HepG2 (cell line): ENCODE results near the gene CTCF. TPM values are rescaled to one million over a fixed set of nuclear protein-coding genes. Genes with fewer than 3 reads are reported as not detected.

Source experiments
- ETV6 ChIP-seq: sonication (generic); formaldehyde crosslinking; conservative IDR thresholded peaks from 2 replicates; pipeline ENCODE4 v1.4.0; 2020; ENCODE audit warnings: missing genetic modification reagents
- NFAT5 ChIP-seq: sonication (generic); formaldehyde crosslinking; IDR thresholded peaks from 2 replicates; pipeline ENCODE4 v1.4.0; 2020; ENCODE audit warnings: missing genetic modification reagents
- NR1H2 ChIP-seq: sonication (generic); formaldehyde crosslinking; IDR thresholded peaks from 2 replicates; pipeline ENCODE4 v1.8.1; 2022; ENCODE audit warnings: low read depth, missing genetic modification reagents, borderline replicate concordance
- NR2C2 ChIP-seq: sonication (generic); formaldehyde crosslinking; IDR thresholded peaks from 2 replicates; pipeline ENCODE4 v1.4.0; 2020; ENCODE audit warnings: missing genetic modification reagents, mild to moderate bottlenecking, moderate library complexity, borderline replicate concordance
- RFX3 ChIP-seq: IDR thresholded peaks from 2 replicates; pipeline ENCODE4 v1.6.1; 2016; ENCODE audit warnings: missing biosample characterization, missing genetic modification reagents
- SIX4 ChIP-seq: sonication (generic); formaldehyde crosslinking; IDR thresholded peaks from 2 replicates; pipeline ENCODE4 v1.4.0; 2020; ENCODE audit warnings: missing genetic modification reagents
- TBP ChIP-seq: sonication (generic); formaldehyde crosslinking; IDR thresholded peaks from 2 replicates; pipeline ENCODE4 v1.5.0; 2020; ENCODE audit warnings: missing genetic modification reagents
- USF2 ChIP-seq, 2 experiments: sonication (generic) in 1 of 2; formaldehyde crosslinking in 1 of 2; IDR thresholded peaks; 2 replicates each; pipeline versions ENCODE4 v1.5.1 to v1.6.1; 2011 to 2020; ENCODE audit warnings: borderline replicate concordance in 1 of 2, low read depth in 1 of 2, low read length in 1 of 2, mild to moderate bottlenecking in 1 of 2, missing genetic modification reagents in 1 of 2, moderate library complexity in 1 of 2
- ZBTB44 ChIP-seq: sonication (generic); formaldehyde crosslinking; IDR thresholded peaks from 2 replicates; pipeline ENCODE4 v1.4.0; 2020; ENCODE audit warnings: missing genetic modification reagents
- ZNF337 ChIP-seq: sonication (generic); formaldehyde crosslinking; IDR thresholded peaks from 2 replicates; pipeline ENCODE4 v1.5.1; 2020; ENCODE audit warnings: missing genetic modification reagents, low read depth, mild to moderate bottlenecking, borderline replicate concordance
- ZNF362 ChIP-seq: sonication (generic); formaldehyde crosslinking; IDR thresholded peaks from 2 replicates; pipeline ENCODE4 v1.4.0; 2020; ENCODE audit warnings: missing genetic modification reagents, mild to moderate bottlenecking, borderline replicate concordance
- ZNF382 ChIP-seq: sonication (generic); formaldehyde crosslinking; IDR thresholded peaks from 2 replicates; pipeline ENCODE4 v1.5.0; 2020; ENCODE audit warnings: missing genetic modification reagents, mild to moderate bottlenecking, borderline replicate concordance
- ZNF672 ChIP-seq: sonication (generic); formaldehyde crosslinking; IDR thresholded peaks from 2 replicates; pipeline ENCODE4 v1.8.1; 2022; ENCODE audit warnings: missing genetic modification reagents
- ZNF746 ChIP-seq: sonication (generic); formaldehyde crosslinking; IDR thresholded peaks from 2 replicates; pipeline ENCODE4 v1.8.0; 2022; ENCODE audit warnings: mild to moderate bottlenecking, missing genetic modification reagents
- ZNF784 ChIP-seq: sonication (generic); formaldehyde crosslinking; IDR thresholded peaks from 2 replicates; pipeline ENCODE4 v1.5.1; 2020; ENCODE audit warnings: missing genetic modification reagents, mild to moderate bottlenecking, borderline replicate concordance
- polyA plus RNA-seq, 8 experiments: library from polyadenylated mRNA; depleted of rRNA in 3 of 8; stranded (reverse) in 7 of 8; unstranded in 1 of 8; fragments of >200 nt; fragmentation: Illumina TruSeq in 4 of 8; extraction: Trizol in 4 of 8; gene quantifications; 2 replicates each; pipeline versions ENCODE4 v1.2.1 to v1.2.3, GENCODE V29; 2011 to 2016; ENCODE audit warnings: low read depth in 4 of 8, missing spikeins in 1 of 8, mixed read lengths in 1 of 8; ENCODE audit not compliant: insufficient read depth in 1 of 8
- total RNA-seq, 5 experiments: library from RNA; depleted of rRNA; stranded (reverse); fragments of >200 nt; fragmentation: Illumina TruSeq; extraction: Trizol; gene quantifications; 2 replicates each; pipeline ENCODE4 v1.2.3, GENCODE V29; 2016; ENCODE audit warnings: low read depth in 1 of 5

The CTCF gene
- total and polyA plus RNA-seq, 2 of the 13 experiments (the other 11 are each of a cell fraction or from before 2014, with no cell fraction given) = 19.5 to 37.5 TPM

- TF ChIP-seq ZNF382 (CRISPR knock-in tag) (no peak), SIX4 (CRISPR knock-in tag) (no peak; the same call in 1 of the 2 replicates), ZNF784 (CRISPR knock-in tag) (peak; percentile 38; the same call in 1 of the 2 replicates), NR2C2 (CRISPR knock-in tag) (peak; percentile 76; the same call in 1 of the 2 replicates), ZNF672 (CRISPR knock-in tag) (no peak), USF2 (IDR thresholded peaks at IDR 0.05; ENCODE audit: low read depth, low read length) (peak; percentile 37; the same call in 1 of the 2 replicates), USF2 (CRISPR knock-in tag; IDR thresholded peaks at IDR 0.05; ENCODE audit: borderline replicate concordance) (no peak), ZNF362 (CRISPR knock-in tag) (no peak), ZNF337 (CRISPR knock-in tag) (peak; percentile 53; the same call in 1 of the 2 replicates), TBP (CRISPR knock-in tag) (peak; percentile 68; the same call in 1 of the 2 replicates), ZBTB44 (CRISPR knock-in tag) (no peak; the same call in 1 of the 2 replicates), RFX3 (CRISPR knock-in tag) (no peak), NFAT5 (CRISPR knock-in tag) (no peak; the same call in 1 of the 2 replicates), ETV6 (no peak), NR1H2 (CRISPR knock-in tag) (no peak), ZNF746 (CRISPR knock-in tag) (peak; percentile 67; the same call in 1 of the 2 replicates)
Observed at GRCh38 chr16:67561824-67562525, 351 bp upstream of the CTCF start (continued).
